HG02938 (cell line): ENCODE results near the gene CELF2.

Source experiments
- ATAC-seq: cut with Tn5 transposase; IDR thresholded peaks from one replicate; pipeline ENCODE4 v1.9.1; 2021; ENCODE audit warnings: mild to moderate bottlenecking, moderate library complexity; ENCODE audit not compliant: unreplicated experiment

The CELF2 gene

DNA sequence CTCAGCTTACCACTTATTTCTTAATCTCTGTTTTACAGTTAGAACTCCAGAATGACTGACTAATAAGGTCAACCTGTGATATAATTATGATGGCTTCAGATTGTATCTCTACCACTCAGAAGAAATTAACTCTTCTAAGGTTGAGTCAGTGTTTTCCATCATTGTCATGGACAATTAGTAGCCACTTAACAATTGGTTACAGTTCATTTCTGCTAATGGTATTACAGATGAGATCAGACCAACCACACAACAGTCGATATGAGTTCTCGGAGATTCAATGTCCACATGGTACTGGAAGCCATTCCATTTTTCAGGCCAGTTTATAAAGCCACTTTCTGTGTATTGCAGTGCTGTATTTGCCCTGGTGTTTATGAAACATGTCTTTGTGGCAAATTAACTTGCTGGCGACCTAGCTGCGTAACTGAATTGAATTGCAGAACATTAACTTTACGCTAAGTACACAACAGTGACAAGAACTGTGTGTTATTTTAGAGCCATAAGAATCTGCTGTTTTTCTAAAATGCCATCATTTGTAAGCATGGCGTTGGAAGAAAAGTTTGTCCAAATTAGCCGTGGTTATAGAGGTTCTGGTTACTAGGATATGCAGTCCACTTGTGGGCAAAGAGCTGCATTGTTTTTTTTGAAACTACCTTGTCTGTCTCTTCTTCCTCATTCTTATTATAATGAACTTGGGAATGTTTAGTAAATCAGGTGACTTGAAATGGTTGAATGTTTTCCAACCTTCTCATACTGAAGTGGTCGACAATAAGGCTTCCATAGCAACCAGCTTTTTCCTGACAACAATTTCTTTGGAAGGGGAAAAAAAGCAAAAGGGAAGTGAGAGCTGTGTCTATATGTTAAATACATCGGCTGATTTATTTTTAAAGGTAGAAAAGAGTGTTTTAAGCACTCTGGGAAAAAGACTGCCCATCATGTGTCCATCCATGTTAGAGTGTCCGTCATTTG is 76.4 kb downstream of the CELF2 start:
- no peak for ATAC-seq

- no peak for ATAC-seq
Measured at GRCh38 chr10:11095374-11095801, 77.7 kb downstream of the CELF2 start.

DNA sequence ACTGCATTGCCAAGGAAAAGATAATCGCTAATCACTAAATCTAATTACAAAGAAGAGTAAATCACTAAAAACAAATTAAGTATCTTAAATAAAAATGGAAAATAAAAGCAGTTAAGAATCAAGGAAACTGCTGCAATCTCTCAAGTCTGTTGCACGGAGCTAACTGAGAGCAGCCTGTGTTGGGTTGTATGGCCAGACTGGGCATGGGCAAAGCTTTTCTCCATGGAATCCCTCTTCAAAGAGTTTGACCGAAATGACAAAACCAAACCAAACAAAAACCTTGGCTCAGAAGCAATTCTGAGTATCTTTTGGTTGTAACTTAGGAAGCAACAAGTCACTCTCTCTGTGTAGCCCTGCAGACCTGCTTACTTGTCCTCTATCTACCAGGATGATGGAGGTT is 78.8 kb downstream of the CELF2 start:
- no peak for ATAC-seq

GRCh38 chr10:11097686-11098085 is 80.0 kb downstream of the CELF2 start:
- ATAC-seq = no peak

DNA sequence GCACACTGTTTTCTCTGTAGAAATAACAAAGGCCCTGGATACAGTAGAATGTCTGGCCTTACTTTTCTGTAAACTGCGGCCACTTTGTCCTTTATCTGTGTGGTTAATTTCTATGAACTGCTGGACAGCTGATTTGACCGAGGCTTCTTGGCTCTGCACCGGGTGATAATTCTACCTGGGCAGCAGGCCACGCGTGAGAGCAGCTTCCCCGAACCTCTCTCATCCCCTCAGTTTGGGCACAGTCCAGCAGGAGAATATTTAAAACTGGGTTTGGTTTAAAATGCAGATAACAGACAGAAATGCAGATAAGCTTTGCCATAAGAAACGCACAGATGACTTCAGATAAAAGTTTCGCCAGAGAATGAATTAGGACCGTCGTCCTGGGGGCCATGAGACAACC is 81.0 kb downstream of the CELF2 start:
- ATAC-seq = no peak

- no peak for ATAC-seq
Measured at GRCh38 chr10:11104772-11105675, 87.4 kb downstream of the CELF2 start.

DNA sequence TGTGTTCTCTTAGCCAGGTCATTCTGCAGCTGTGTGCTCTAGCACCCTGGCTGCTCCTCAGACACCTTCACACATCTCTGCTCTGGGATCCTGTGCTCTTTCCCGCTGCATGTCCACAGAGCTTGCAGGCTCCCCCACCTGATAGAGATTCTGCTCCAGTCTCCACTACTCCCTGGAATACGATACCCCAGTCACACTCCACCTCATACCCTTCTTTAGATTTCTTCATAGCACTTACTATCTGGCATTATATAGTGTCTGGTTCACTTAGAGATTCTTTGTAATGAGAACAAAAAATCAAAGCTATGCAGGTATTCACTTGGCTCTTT is 88.0 kb downstream of the CELF2 start:
- no peak for ATAC-seq

- ATAC-seq = peak; percentile 60
Measured at GRCh38 chr10:11106621-11107374, 89.1 kb downstream of the CELF2 start.

DNA sequence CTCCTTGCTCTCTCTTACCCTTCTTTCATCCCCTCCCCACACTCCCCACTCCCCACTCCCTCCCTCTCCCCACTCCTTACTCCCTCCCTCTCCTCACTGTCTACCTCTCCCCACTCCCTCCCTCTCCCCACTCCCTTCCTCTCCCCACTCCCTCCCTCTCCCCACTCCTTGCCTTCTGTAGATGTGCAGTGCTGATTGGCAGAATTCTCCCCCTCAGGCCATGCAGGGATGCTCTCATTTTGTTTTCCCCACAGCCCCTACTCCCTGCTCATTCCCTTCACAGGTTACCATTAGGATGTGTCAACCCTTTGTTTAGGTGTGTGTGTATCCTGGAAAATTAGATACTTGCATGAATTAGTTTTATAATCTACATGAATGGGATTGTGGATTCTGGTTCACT is 90.3 kb downstream of the CELF2 start:
- ATAC-seq = no peak

- no peak for ATAC-seq
Measured at GRCh38 chr10:11108356-11108755, 90.7 kb downstream of the CELF2 start.

DNA sequence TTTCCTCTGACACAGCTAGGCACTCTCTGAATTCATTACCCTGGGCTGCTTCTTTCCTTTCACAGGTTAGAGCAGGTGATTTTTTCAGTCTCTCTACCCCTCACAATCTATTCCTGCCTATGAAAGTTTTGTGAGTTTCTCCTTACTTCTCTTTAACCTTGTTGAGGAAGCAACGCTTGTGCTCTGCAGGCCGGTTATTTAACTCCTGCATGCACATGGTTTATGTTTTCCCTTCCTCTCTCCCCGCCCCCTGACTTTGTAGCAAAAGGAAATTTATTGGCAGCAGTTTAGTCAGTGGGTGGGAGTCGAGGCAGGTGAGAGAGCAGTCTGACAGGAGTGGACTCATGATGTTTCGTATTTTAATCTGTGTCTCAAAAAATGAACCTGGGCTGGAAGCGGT is 91.9 kb downstream of the CELF2 start:
- no peak for ATAC-seq

DNA sequence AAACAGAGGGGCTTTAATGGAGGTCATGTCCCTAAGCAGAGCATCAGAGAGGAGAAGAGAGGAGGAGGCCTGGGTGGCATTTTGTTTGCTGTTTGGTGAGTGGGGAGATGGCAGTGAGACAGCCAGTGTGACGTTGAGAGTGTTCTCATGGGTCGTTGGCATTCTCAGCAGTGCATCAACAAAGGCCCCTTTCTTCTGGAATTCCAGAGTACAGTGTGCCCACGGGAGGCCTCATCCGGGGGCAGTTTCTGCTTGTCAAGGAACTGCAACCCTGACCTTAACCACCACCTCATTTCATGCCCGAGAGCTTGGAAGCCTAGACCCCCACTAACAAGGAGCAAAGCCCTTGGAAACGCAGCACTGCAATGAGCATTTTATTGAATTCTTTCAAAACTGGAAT is 92.9 kb downstream of the CELF2 start:
- ATAC-seq = no peak

DNA sequence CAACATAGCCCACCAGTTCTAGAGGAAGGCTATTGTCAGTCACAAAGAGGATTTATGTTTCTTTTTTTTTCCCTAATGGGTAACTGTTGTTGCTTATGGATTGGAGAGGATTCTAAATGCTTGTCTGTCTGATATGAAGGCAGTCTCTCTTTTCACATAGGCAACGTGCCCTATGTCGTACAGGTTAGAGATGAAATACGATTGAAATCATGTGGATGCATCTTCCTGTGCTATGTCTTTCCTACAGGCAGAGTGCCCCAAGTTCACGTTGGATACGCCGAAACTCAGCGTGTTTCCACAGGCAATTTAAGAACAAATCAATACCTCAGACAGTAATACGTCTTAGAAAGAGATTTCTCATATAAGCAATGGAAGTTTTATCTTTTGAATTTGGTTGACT is 93.8 kb downstream of the CELF2 start:
- ATAC-seq = no peak

DNA sequence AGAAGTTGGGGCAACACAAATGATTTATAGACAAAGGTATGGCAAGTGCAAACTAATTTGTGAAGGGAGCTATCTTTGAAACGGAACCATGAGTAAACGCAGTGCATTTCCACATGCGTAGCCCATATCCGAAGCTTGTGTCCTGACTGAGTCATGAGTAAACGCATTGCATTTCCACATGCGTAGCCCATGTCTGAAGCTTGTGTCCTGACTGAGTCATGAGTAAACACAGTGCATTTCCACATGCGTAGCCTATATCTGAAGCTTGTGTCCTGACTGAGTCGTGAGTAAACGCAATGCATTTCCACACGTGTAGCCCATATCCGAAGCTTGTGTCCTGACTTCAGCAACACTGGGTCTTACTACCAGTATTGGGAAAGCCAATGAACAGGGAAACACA is 95.0 kb downstream of the CELF2 start:
- ATAC-seq = no peak

DNA sequence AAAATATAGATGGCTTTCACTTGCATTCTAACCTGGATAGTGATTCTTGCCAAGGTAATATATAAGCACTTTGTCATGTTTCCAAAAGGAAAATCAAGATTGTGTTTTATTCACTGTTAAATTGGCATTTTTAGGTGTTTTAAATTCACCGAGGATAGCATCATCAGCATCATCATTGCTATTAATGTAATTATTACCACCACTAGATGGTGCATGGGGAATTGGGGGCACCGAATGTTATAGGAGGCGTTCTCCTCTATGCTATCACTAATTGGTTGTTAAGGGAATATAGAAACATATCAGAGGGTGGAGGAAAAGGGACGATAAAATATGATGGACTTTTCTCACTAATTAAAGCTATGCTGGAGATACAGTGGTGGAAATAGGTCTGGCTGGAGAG is 95.5 kb downstream of the CELF2 start:
- ATAC-seq = peak; percentile 80

DNA sequence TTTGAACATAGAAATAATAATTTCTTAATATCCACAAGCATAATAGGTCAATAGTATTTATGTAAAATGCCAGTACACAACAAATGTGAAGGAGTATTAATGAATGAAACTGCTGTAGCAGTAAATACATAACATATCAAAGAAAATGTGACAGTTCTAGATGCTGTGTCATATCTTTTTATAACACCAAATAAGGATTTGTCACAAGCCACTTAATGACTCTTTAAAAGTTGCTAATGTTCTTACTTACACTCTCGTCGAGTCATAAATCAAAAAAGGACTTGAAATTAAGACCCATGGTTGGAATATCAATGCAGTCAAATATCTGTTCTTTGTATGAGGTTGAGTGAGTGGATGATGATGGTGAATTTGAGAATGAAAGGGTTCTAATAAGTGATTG is 96.6 kb downstream of the CELF2 start:
- no peak for ATAC-seq

GRCh38 chr10:11115337-11115736 is 97.7 kb downstream of the CELF2 start:
- ATAC-seq = no peak

DNA sequence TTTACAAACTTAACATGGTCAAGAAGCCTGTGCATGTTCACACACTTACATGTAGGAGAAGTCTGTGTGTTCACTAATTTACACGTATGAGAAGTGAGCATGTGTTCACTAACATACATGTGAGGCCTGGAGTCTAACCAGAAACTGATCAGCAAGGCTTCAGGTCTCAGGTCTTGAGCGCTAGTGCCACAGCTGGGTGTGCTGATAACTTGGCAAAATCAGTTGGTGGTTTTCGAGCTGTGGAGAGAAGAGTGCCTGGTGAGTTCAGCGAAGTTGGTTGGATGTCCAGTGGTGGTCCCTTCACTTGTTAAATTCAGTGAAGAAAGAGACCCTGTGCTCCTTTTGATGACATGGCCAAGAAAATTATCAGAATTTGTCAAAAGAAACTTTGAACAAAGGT is 98.7 kb downstream of the CELF2 start:
- ATAC-seq = no peak

DNA sequence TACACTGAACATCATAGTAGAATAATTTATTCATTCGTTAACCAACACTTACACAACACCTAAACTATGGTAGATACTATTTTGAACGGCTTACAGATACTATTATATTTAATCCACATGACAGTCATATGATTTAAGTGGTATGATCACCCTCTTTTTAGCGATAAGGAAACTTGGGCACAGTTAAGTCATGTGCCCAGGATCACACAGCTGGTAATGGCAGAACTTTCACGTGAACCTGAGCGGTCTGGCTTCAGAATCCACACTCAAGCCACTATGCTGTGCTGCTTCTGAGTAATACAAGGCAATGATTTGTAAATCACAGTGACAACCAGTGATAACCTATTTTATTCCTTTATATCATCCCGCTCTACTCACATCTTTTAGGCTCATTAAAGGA is 99.1 kb downstream of the CELF2 start:
- ATAC-seq = no peak

DNA sequence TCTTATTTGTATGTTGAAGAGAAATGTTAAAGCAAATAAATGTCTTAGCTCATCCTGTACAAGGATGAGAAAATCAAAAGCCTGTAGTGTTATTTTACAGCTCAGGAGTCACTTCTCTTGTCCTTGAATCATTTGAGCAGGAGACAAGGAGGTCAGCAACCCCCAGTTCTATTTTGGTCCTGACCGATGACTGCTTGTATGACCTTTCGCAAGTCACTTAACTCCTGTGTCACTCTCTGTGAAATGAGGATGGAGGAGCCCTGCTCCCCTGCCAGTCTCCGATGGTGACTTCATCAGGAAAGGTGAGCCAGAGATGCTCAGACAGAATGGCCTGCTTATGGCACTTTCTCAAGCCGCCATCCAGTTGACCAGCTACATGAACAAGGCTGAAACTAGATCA is 101.0 kb downstream of the CELF2 start:
- ATAC-seq = no peak

DNA sequence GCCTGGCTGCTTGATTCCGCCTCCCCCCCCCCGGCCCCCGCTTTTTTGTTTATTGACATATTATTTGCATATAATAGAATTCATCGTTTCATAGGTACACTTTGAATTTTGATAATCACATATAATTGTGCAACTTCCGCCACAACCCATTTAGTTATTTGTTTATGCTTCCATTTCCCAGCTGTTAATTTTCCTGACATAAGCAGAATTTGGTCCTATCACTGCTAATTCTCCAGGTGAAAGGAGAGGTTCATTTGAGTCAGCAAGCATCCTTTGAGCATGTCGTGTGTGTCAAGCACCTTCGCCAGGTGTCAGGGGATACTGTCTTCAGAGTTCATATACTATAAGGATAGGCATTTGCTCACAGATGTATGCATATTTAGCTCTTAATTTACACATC is 102.2 kb downstream of the CELF2 start:
- ATAC-seq = no peak
